A549 (cell line): ENCODE data around the gene PRKCZ. TPM values are rescaled to one million over a fixed set of nuclear protein-coding genes. Genes with fewer than 3 reads are reported as not detected.

Experiments used
- ATAC-seq, 2 experiments: fragments of 200-7000 bp in 1 of 2; fragments of >200 bp in 1 of 2; cut with Nextera tagmentation in 1 of 2; cut with Tn5 transposase in 1 of 2; 3 replicates each; pipeline versions ENCODE4 v1.8.0 to v1.9.1; 2018 to 2020; ENCODE audit warnings: mild to moderate bottlenecking in 1 of 2, moderate library complexity in 1 of 2
- CTCF ChIA-PET: fragments of 300-600 bp; sonication (Branson Sonifier 250); formaldehyde crosslinking; extraction: SDS; loops from one replicate; lab custom pipeline; 2021; ENCODE audit warnings: antibody characterized with exemption, inconsistent platforms; lab: Yijun Ruan, JAX
- POLR2A ChIA-PET: fragments of 350-600 bp; formaldehyde crosslinking; extraction: SDS; loops from one replicate; lab custom pipeline; 2021; ENCODE audit warnings: antibody characterized with exemption, inconsistent platforms; lab: Yijun Ruan, JAX
- DNase-seq, 2 experiments: peaks; one replicate each; pipeline versions ENCODE4 v3.0.0 to v3.0.0-alpha.2; 2011 to 2016; ENCODE audit warnings: low read depth in 1 of 2, low spot score in 1 of 2
- FAIRE-seq: peaks from 2 replicates; lab custom pipeline; 2011; peaks lifted over from hg19 to GRCh38; lab: Jason Lieb, UNC
- H3K27ac ChIP-seq, 2 experiments: fragments of >200 bp; sonication (Bioruptor Twin); formaldehyde crosslinking; 3 replicates each; pipeline ENCODE4 v1.5.1; 2016 to 2017
- H3K4me1 ChIP-seq: fragments of >200 bp; sonication (Bioruptor Twin); formaldehyde crosslinking; 3 replicates; pipeline ENCODE4 v1.6.1; 2016
- H3K4me2 ChIP-seq: fragments of >200 bp; sonication (Bioruptor Twin); formaldehyde crosslinking; 3 replicates; pipeline ENCODE4 v1.6.1; 2016
- H3K4me3 ChIP-seq: fragments of >200 bp; sonication (Bioruptor Twin); formaldehyde crosslinking; 3 replicates; pipeline ENCODE4 v1.5.1; 2016
- H3K9me3 ChIP-seq: fragments of >200 bp; sonication (Bioruptor Twin); formaldehyde crosslinking; 3 replicates; pipeline ENCODE4 v1.6.1; 2016
- CEBPB ChIP-seq, 2 experiments: fragments of >200 bp in 1 of 2; sonication (Bioruptor Twin) in 1 of 2; formaldehyde crosslinking in 1 of 2; IDR thresholded peaks; 2 replicates each; pipeline ENCODE4 v1.6.1; 2012 to 2016
- CHD2 ChIP-seq: fragments of 150-350 bp; IDR thresholded peaks from 2 replicates; pipeline ENCODE4 v1.6.1; 2014; ENCODE audit warnings: low read length; ENCODE audit not compliant: partially characterized antibody
- ESRRA ChIP-seq: fragments of 150-350 bp; IDR thresholded peaks from 2 replicates; pipeline ENCODE4 v1.6.1; 2014; ENCODE audit warnings: mild to moderate bottlenecking, low read length, borderline replicate concordance
- FOSL2 ChIP-seq, 2 experiments: fragments of 450-650 bp in 1 of 2; fragments of >200 bp in 1 of 2; sonication (Bioruptor Twin) in 1 of 2; formaldehyde crosslinking; IDR thresholded peaks; 2 replicates each; pipeline versions ENCODE4 v1.5.0 to v1.6.1; 2016 to 2020; ENCODE audit warnings: mild to moderate bottlenecking in 1 of 2, moderate library complexity in 1 of 2
- GATA3 ChIP-seq: IDR thresholded peaks from 2 replicates; pipeline ENCODE4 v1.6.1; 2012; ENCODE audit warnings: borderline replicate concordance
- HOXA7 ChIP-seq: fragments of 250-450 bp; sonication (Bioruptor Pico); IDR thresholded peaks from 2 replicates; pipeline ENCODE4 v1.5.0; 2020; ENCODE audit warnings: mild to moderate bottlenecking, moderate library complexity
- HOXB5 ChIP-seq: fragments of 250-450 bp; sonication (Bioruptor Pico); IDR thresholded peaks from 2 replicates; pipeline ENCODE4 v1.5.0; 2020; ENCODE audit warnings: mild to moderate bottlenecking, moderate library complexity
- JUNB ChIP-seq: fragments of >200 bp; sonication (Bioruptor Twin); formaldehyde crosslinking; IDR thresholded peaks from 2 replicates; pipeline ENCODE4 v1.6.1; 2016
- KDM1A ChIP-seq: fragments of 200-600 bp; sonication (generic); IDR thresholded peaks from 2 replicates; pipeline ENCODE4 v1.6.1; 2016; ENCODE audit warnings: low read depth, mild to moderate bottlenecking
- MAFK ChIP-seq: fragments of 450-650 bp; IDR thresholded peaks from 2 replicates; pipeline ENCODE4 v1.6.1; 2014; ENCODE audit not compliant: partially characterized antibody
- NFE2L2 ChIP-seq: fragments of 150-350 bp; conservative IDR thresholded peaks from 2 replicates; pipeline ENCODE4 v1.6.1; 2014; ENCODE audit warnings: low read length
- NPAS2 ChIP-seq: fragments of 250-450 bp; sonication (Bioruptor Pico); IDR thresholded peaks from 2 replicates; pipeline ENCODE4 v1.8.0; 2022; ENCODE audit warnings: mild to moderate bottlenecking, moderate library complexity, borderline replicate concordance
- NR3C1 ChIP-seq: fragments of >200 bp; sonication (Bioruptor Twin); formaldehyde crosslinking; IDR thresholded peaks from 3 replicates; pipeline ENCODE4 v1.6.1; 2017
- RCOR1 ChIP-seq: fragments of 150-350 bp; IDR thresholded peaks from 2 replicates; pipeline ENCODE4 v1.6.1; 2014; ENCODE audit warnings: antibody characterized with exemption, low read length, low read depth
- RFX5 ChIP-seq: fragments of 450-650 bp; IDR thresholded peaks from 2 replicates; pipeline ENCODE4 v1.7.1; 2014; ENCODE audit warnings: antibody characterized with exemption, mild to moderate bottlenecking, moderate library complexity
- SMC3 ChIP-seq: fragments of >200 bp; sonication (Bioruptor Twin); formaldehyde crosslinking; IDR thresholded peaks from 3 replicates; pipeline ENCODE4 v1.6.1; 2018; ENCODE audit warnings: inconsistent platforms
- ZC3H11A ChIP-seq: fragments of 450-650 bp; IDR thresholded peaks from 2 replicates; pipeline ENCODE4 v1.6.1; 2014; ENCODE audit warnings: antibody characterized with exemption, mild to moderate bottlenecking
- ZFP36 ChIP-seq: fragments of 450-650 bp; IDR thresholded peaks from 2 replicates; pipeline ENCODE4 v1.6.1; 2014; ENCODE audit warnings: borderline replicate concordance; ENCODE audit not compliant: partially characterized antibody
- ZSCAN20 ChIP-seq: fragments of 250-450 bp; sonication (Bioruptor Pico); IDR thresholded peaks from 2 replicates; pipeline ENCODE4 v1.8.0; 2022; ENCODE audit warnings: mild to moderate bottlenecking, moderate library complexity
- WGBS: methylation state at CpG from one replicate; pipeline ENCODE4 v1.1.6; 2017; ENCODE audit errors: missing lambda C conversion rate; 5-methylcytosine and 5-hydroxymethylcytosine counted together
- polyA plus RNA-seq, 4 experiments: library from polyadenylated mRNA; depleted of rRNA in 3 of 4; stranded (reverse); fragments of >200 nt; fragmentation: RNase III in 1 of 4; extraction: RNeasy Plus Mini Kit Qiagen cat#74134 plus additional on column Dnase treatment in 1 of 4; gene quantifications; 2 replicates in 3 of 4; 3 replicates in 1 of 4; pipeline ENCODE4 v1.2.3, GENCODE V29; 2011 to 2017
- TF ChIP-seq, protein P1 (sequence below): fragments of 200-600 bp; sonication (generic); IDR thresholded peaks from 2 replicates; pipeline ENCODE4 v1.6.1; 2016; ENCODE audit warnings: antibody characterized with exemption, mild to moderate bottlenecking, moderate library complexity
- TF ChIP-seq, protein P2 (sequence below): fragments of >200 bp; sonication (Bioruptor Twin); formaldehyde crosslinking; IDR thresholded peaks from 2 replicates; pipeline ENCODE4 v1.6.1; 2016

The PRKCZ gene
- polyA plus RNA-seq, 2 of the 4 experiments (the other 2 are of a cell fraction) = 9.5 to 9.8 TPM

DNA sequence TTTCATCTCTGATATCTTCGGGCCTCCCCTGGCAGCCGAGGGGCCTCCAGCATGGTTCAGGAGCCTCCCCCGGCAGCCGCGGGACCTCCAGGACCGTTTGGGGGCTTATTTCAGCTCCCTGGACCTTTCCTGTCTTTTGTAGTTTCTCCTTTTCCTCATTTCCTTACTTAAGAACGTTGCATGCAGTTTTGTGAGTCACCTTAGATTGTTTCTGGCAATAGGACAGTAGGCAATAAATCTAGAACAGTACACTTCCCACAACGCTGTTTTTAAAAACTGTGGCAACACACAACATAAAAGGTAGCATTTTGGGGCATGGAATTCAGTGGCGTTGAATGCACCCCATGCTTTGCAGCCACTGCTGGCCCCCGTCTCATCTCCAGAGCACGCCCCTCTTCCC is 120.0 kb downstream of the PRKCZ start:
- H3K9me3 ChIP-seq = no peaks in the 10 kb centered on the region
- H3K4me3 ChIP-seq = no peak overlapping the region
- 71% methylated on average over 11 of the region's 11 CpGs for WGBS
- no peak overlapping the region for H3K27ac ChIP-seq
- DNase-seq (no peak), ATAC-seq (no peak), FAIRE-seq (no peak)
- H3K4me2 ChIP-seq = no peak overlapping the region
- ChIA-PET POLR2A (no interaction called here), CTCF (no interaction called here)
- no peak for TF ChIP-seq CEBPB (IDR thresholded peaks at IDR 0.05)
- no peak for TF ChIP-seq HOXA7 (CRISPR knock-in tag)
- TF ChIP-seq HOXB5 = no peak
- H3K4me1 ChIP-seq = no peaks in the 10 kb centered on the region

GRCh38 chr1:2172012-2172411 is 121.8 kb downstream of the PRKCZ start:
- no peaks in the 10 kb centered on the region for H3K9me3 ChIP-seq
- no peak for FAIRE-seq
- WGBS = 94% methylated on average over 15 of the region's 26 CpGs
- H3K4me3 ChIP-seq = no peak overlapping the region
- DNase-seq = no peak
- H3K27ac ChIP-seq = no peak overlapping the region
- H3K4me1 ChIP-seq = no peaks in the 10 kb centered on the region
- no peak overlapping the region for H3K4me2 ChIP-seq
- no peak for ATAC-seq
- TF ChIP-seq ESRRA (no peak), ZSCAN20 (CRISPR knock-in tag) (no peak), GATA3 (no peak), RCOR1 (no peak), NR3C1 (no peak), FOSL2 (IDR thresholded peaks at IDR 0.05) (no peak), FOSL2 (CRISPR knock-in tag; IDR thresholded peaks at IDR 0.05) (no peak), SMC3 (no peak)
- TF ChIP-seq, all 56 proteins: peak for 0
- ChIA-PET POLR2A (no interaction called here), CTCF (interaction anchor here (1.2 kb wide), 1 partner anchor 13 kb away, joined by 3 read pairs; no protein-coding TSS in a partner anchor)

- ATAC-seq = no peak
- FAIRE-seq = no peak
- 94% methylated on average over 23 of the region's 33 CpGs for WGBS
These were observed 122.4 kb downstream of the PRKCZ start for GRCh38 chr1:2172551-2173146.

GRCh38 chr1:2173546-2174347 is 123.5 kb downstream of the PRKCZ start:
- H3K27ac ChIP-seq = no peak overlapping the region
- TF ChIP-seq NPAS2 (CRISPR knock-in tag) = no peak
- TF ChIP-seq, protein P1, sequence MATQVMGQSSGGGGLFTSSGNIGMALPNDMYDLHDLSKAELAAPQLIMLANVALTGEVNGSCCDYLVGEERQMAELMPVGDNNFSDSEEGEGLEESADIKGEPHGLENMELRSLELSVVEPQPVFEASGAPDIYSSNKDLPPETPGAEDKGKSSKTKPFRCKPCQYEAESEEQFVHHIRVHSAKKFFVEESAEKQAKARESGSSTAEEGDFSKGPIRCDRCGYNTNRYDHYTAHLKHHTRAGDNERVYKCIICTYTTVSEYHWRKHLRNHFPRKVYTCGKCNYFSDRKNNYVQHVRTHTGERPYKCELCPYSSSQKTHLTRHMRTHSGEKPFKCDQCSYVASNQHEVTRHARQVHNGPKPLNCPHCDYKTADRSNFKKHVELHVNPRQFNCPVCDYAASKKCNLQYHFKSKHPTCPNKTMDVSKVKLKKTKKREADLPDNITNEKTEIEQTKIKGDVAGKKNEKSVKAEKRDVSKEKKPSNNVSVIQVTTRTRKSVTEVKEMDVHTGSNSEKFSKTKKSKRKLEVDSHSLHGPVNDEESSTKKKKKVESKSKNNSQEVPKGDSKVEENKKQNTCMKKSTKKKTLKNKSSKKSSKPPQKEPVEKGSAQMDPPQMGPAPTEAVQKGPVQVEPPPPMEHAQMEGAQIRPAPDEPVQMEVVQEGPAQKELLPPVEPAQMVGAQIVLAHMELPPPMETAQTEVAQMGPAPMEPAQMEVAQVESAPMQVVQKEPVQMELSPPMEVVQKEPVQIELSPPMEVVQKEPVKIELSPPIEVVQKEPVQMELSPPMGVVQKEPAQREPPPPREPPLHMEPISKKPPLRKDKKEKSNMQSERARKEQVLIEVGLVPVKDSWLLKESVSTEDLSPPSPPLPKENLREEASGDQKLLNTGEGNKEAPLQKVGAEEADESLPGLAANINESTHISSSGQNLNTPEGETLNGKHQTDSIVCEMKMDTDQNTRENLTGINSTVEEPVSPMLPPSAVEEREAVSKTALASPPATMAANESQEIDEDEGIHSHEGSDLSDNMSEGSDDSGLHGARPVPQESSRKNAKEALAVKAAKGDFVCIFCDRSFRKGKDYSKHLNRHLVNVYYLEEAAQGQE = no peak
- TF ChIP-seq JUNB = no peak
- no peak overlapping the region for H3K4me3 ChIP-seq
- ATAC-seq (no peak), FAIRE-seq (no peak), DNase-seq (no peak)
- 65% methylated on average over 28 of the region's 37 CpGs for WGBS
- no peak overlapping the region for H3K4me2 ChIP-seq
- H3K4me1 ChIP-seq = no peaks in the 10 kb centered on the region
- no peaks in the 10 kb centered on the region for H3K9me3 ChIP-seq
- POLR2A ChIA-PET = no interaction called here
- CTCF ChIA-PET = interaction anchor here (0.8 to 2.9 kb wide), 26 partner anchors 10 to 229 kb away, joined by 3 to 28 read pairs (median 6); partner anchors contain the start of gene FAAP20

More at GRCh38 chr1:2172551-2173146, 122.4 kb downstream of the PRKCZ start:
- Histone ChIP-seq H3K4me2 (no peak overlapping the region), H3K9me3 (no peaks in the 10 kb centered on the region), H3K4me3 (no peak overlapping the region), H3K4me1 (no peaks in the 10 kb centered on the region), H3K27ac (no peak overlapping the region)
- ChIA-PET POLR2A (no interaction called here), CTCF (interaction anchor here (1.2 to 2.9 kb wide), 7 partner anchors 9 to 32 kb away, joined by 3 to 28 read pairs (median 6); partner anchors contain the start of gene FAAP20)
- TF ChIP-seq ZFP36 (no peak), SMC3 (no peak), HOXB5 (no peak), CHD2 (no peak), GATA3 (no peak), JUNB (no peak), ZC3H11A (no peak), MAFK (no peak), RFX5 (no peak), KDM1A (no peak), NFE2L2 (no peak)
- TF ChIP-seq, protein P2, sequence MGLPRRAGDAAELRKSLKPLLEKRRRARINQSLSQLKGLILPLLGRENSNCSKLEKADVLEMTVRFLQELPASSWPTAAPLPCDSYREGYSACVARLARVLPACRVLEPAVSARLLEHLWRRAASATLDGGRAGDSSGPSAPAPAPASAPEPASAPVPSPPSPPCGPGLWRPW = no peak
- DNase-seq = no peak
